Measurements from ENCODE around the gene LAYN. TPM values are rescaled to one million over a fixed set of nuclear protein-coding genes. Genes with fewer than 3 reads are reported as not detected.

The LAYN gene
- total RNA-seq, 1 experiment from 2014 or later = 3.7 TPM

DNA sequence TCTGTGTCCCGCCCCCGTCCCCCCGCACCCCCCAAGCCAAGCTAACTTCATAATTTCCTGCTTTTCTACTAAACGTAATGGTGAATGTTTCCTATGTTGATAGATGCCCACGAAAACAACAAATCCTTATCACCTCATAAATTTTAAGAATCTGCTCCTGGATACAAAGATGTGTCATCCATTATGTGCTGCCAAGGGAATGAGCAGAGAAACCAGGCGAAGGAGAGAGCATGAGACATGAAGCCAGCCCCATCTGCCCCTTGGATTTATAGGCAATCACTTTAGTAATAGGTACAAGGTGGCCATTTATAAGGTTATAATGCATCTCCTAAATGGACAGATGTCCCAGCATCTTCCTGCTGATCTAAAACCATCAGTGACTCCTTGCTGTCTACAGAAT, 30.3 kb downstream of the LAYN start (continued):
- TF ChIP-seq, protein P1, sequence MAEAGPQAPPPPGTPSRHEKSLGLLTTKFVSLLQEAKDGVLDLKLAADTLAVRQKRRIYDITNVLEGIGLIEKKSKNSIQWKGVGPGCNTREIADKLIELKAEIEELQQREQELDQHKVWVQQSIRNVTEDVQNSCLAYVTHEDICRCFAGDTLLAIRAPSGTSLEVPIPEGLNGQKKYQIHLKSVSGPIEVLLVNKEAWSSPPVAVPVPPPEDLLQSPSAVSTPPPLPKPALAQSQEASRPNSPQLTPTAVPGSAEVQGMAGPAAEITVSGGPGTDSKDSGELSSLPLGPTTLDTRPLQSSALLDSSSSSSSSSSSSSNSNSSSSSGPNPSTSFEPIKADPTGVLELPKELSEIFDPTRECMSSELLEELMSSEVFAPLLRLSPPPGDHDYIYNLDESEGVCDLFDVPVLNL (CRISPR knock-in tag; IDR thresholded peaks at IDR 0.05; ENCODE audit: borderline replicate concordance, low read depth) = no peak
- TF ChIP-seq ETV6 (CRISPR knock-in tag; IDR thresholded peaks at IDR 0.05) = no peak
- TF ChIP-seq TEAD4 (CRISPR knock-in tag; IDR thresholded peaks at IDR 0.05) = no peak
- TF ChIP-seq PREB (CRISPR knock-in tag; IDR thresholded peaks at IDR 0.05; ENCODE audit: borderline replicate concordance) = no peak
- TF ChIP-seq CBFB (CRISPR knock-in tag; IDR thresholded peaks at IDR 0.05; ENCODE audit: low read depth) = no peak

- CTCF ChIA-PET = no interaction called here
- DNase-seq (ENCODE audit: low spot score) (no peak), ATAC-seq (no peak)
- POLR2A ChIA-PET = interaction anchor here (0.5 kb wide), 1 partner anchor 26 kb away, joined by 4 read pairs; no protein-coding TSS in a partner anchor
- no peak overlapping the region for H3K27ac Mint-ChIP-seq
- H3K36me3 Mint-ChIP-seq = no peaks in the 10 kb centered on the region
- no peaks in the 10 kb centered on the region for H3K4me1 Mint-ChIP-seq
- no peaks in the 10 kb centered on the region for H3K27me3 Mint-ChIP-seq (ENCODE audit: low read depth)
- H3K9me3 Mint-ChIP-seq = no peaks in the 10 kb centered on the region
- H3K4me3 Mint-ChIP-seq = no peak overlapping the region
- TF ChIP-seq, protein P2, sequence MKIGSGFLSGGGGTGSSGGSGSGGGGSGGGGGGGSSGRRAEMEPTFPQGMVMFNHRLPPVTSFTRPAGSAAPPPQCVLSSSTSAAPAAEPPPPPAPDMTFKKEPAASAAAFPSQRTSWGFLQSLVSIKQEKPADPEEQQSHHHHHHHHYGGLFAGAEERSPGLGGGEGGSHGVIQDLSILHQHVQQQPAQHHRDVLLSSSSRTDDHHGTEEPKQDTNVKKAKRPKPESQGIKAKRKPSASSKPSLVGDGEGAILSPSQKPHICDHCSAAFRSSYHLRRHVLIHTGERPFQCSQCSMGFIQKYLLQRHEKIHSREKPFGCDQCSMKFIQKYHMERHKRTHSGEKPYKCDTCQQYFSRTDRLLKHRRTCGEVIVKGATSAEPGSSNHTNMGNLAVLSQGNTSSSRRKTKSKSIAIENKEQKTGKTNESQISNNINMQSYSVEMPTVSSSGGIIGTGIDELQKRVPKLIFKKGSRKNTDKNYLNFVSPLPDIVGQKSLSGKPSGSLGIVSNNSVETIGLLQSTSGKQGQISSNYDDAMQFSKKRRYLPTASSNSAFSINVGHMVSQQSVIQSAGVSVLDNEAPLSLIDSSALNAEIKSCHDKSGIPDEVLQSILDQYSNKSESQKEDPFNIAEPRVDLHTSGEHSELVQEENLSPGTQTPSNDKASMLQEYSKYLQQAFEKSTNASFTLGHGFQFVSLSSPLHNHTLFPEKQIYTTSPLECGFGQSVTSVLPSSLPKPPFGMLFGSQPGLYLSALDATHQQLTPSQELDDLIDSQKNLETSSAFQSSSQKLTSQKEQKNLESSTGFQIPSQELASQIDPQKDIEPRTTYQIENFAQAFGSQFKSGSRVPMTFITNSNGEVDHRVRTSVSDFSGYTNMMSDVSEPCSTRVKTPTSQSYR (CRISPR knock-in tag; IDR thresholded peaks at IDR 0.05) = no peak
- TF ChIP-seq GTF2I (CRISPR knock-in tag; conservative IDR thresholded peaks at IDR 0.05) (no peak), ZBTB43 (CRISPR knock-in tag; IDR thresholded peaks at IDR 0.05) (no peak), ATF2 (CRISPR knock-in tag; IDR thresholded peaks at IDR 0.05; ENCODE audit: borderline replicate concordance, low read depth) (no peak), ZNF138 (CRISPR knock-in tag; conservative IDR thresholded peaks at IDR 0.05) (no peak), ZNF121 (CRISPR knock-in tag; IDR thresholded peaks at IDR 0.05) (no peak), NR2C2 (CRISPR knock-in tag; IDR thresholded peaks at IDR 0.05) (no peak), IRF2 (CRISPR knock-in tag; IDR thresholded peaks at IDR 0.05; ENCODE audit: borderline replicate concordance, low read depth) (no peak), NR3C1 (CRISPR knock-in tag; conservative IDR thresholded peaks at IDR 0.05; ENCODE audit: low read depth) (no peak), ZNF232 (CRISPR knock-in tag; IDR thresholded peaks at IDR 0.05) (no peak)
- TF ChIP-seq, protein P3, sequence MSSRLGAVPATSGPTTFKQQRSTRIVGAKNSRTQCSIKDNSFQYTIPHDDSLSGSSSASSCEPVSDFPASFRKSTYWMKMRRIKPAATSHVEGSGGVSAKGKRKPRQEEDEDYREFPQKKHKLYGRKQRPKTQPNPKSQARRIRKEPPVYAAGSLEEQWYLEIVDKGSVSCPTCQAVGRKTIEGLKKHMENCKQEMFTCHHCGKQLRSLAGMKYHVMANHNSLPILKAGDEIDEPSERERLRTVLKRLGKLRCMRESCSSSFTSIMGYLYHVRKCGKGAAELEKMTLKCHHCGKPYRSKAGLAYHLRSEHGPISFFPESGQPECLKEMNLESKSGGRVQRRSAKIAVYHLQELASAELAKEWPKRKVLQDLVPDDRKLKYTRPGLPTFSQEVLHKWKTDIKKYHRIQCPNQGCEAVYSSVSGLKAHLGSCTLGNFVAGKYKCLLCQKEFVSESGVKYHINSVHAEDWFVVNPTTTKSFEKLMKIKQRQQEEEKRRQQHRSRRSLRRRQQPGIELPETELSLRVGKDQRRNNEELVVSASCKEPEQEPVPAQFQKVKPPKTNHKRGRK (CRISPR knock-in tag; IDR thresholded peaks at IDR 0.05; ENCODE audit: borderline replicate concordance) = no peak
These were observed 31.4 kb downstream of the LAYN start for GRCh38 chr11:111571829-111572501.
